SK-N-DZ (cell line): ENCODE results near the gene NUTM2F. TPM values are rescaled to one million over a fixed set of nuclear protein-coding genes. Genes with fewer than 3 reads are reported as not detected.
"Not testable (repeated sequence)": the region's sequence is repeated elsewhere in the genome, so short reads cannot be mapped to it uniquely, and the experiment has no call there.

Experiments
- DNase-seq: peaks from one replicate; pipeline ENCODE4 v3.0.0-alpha.2; 2015; ENCODE audit warnings: low spot score
- polyA plus RNA-seq, 2 experiments: library from polyadenylated mRNA; depleted of rRNA; stranded (reverse); fragments of >200 nt; gene quantifications; 2 replicates each; pipeline ENCODE4 v1.2.3, GENCODE V29; 2014

Gene NUTM2F, protein sequence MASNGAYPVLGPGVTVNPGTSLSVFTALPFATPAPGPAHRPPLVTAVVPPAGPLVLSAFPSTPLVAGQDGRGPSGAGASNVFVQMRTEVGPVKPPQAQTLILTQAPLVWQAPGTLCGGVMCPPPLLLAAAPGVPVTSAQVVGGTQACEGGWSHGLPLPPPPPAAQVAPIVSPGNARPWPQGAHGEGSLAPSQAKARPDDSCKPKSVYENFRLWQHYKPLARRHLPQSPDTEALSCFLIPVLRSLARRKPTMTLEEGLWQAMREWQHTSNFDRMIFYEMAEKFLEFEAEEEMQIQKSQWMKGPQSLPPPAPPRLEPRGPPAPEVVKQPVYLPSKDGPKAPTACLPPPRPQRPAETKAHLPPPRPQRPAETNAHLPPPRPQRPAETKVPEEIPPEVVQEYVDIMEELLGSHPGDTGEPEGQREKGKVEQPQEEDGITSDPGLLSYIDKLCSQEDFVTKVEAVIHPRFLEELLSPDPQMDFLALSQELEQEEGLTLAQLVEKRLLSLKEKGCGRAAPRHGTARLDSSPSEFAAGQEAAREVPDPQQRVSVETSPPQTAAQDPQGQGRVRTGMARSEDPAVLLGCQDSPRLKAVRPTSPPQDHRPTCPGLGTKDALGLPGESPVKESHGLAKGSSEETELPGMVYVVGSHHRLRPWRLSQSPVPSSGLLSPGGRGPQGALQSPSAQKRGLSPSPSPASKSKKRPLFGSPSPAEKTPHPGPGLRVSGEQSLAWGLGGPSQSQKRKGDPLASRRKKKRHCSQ
- 0.05 TPM in 1 of 2 replicates, not detected in the other for polyA plus RNA-seq (2014; cell fraction: cytosol; rRNA removed)
- polyA plus RNA-seq (2014; cell fraction: nucleus; rRNA removed), result not detected in 2 replicates

DNA sequence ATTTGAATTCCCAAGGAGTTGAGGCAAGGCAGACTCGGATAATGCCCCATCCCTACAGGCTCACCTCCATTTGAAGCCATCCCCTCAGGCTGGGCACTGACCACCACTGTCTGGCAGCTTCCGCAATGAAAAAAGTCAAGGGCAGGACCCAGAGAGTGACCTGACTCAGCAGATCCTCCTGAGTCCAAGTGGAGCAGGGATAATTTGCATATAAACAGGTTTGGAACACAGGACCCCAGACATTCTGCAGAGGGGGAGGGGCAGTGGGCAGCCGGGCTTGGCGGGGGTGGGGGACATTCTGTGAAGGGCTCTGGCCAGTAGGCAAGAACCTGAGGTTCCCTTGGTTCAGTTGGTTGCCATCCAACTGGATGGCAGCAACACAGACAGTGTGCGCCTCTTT is at the start of gene NUTM2F:
Gene NUTM2F, minus strand, starts transcription at position 101 of the 400 bp plus-strand sequence. Its CDS starts 21 bp downstream, at position 80.
- DNase-seq, result not testable (repeated sequence)

- DNase-seq, result not testable (repeated sequence)
Observed at GRCh38 chr9:94375197-94375596, 46.8 kb upstream of the NUTM2F start.

DNA sequence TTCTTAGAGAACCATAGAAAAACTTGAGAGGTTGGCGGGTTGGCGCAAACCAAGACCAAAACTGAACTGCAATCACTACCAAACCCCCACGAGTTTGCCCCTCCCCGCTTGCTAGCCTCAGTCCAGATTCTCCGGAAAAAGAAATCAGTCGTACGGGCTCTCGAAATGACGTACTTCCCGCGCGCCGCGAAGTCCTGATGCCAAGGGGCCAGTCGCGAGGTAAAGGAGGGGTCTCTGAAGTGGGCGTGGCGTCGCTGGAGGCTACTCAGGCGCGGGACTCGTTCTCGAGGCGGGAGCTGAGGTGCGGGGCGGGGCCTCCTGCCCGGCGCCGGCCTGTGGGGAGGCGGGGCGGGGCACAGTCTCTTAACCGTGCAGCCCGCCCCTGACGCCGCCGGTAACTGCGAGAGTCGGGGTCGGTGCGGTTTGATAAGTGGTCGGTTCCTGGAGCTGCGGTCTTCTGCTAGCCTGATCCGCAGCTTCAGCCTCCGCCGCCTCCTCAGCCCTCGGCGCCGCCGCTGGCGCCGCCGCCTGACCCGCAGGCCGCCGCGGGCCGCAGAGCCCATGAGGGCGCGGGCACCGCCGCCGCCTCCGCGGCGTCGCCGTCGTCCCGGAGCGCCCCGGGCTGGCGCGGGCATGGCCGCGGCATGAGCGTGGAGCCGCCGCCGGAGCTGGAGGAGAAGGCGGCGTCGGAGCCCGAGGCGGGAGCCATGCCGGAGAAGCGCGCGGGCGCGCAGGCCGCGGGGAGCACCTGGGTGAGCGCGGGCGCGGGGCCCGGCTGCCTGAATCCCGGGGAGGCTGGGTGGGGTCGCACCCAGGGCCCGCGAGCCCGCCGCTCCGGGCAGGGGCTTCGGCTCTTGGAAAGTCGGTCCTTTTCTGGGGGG is 46.0 kb upstream of the NUTM2F start:
- peak; percentile 84 for DNase-seq

DNA sequence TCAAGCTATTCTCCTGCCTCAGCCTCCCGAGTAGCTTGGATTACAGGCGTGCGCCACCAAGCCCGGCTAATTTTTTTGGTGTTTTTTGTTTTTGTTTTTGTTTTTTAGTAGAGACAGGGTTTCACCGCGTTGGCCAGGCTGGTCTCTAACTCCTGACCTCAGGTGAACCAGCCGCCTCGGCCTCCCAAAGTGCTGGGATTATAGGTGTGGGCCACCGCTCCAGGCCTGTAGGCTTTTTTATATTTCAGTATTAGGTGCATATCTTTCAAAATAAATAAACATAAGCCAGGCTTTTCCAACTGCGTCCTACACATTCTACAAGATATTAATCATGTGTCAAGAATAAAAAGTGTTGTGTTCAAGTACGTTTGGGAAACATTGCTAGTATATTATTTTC is 45.3 kb upstream of the NUTM2F start:
- DNase-seq, result not testable (repeated sequence)

DNA sequence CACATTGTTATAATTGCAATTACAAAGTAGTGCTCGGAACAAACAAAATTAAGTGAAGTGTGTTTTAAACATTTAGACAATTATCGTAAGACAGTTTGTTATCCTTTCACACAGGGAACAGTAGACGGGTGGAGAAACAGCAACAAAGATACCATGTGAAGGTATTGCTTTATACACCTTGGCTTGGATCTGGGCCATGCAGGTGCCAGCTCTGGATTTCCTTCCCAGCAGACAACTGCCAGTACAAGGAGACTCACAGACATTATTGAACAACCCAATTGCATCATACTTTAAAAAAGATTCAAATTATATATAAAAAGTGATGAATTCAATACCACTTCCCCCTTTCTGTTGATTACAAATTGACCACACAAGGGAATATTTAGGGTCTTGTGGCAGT is 41.8 kb upstream of the NUTM2F start:
- not testable (repeated sequence) for DNase-seq

GRCh38 chr9:94364093-94364614 is 35.7 kb upstream of the NUTM2F start:
- not testable (repeated sequence) for DNase-seq

GRCh38 chr9:94357158-94357557 is 28.7 kb upstream of the NUTM2F start:
- DNase-seq, result not testable (repeated sequence)

- not testable (repeated sequence) for DNase-seq
Observed at GRCh38 chr9:94351901-94352723, 23.7 kb upstream of the NUTM2F start.

- not testable (repeated sequence) for DNase-seq
Observed at GRCh38 chr9:94348754-94349153, 20.3 kb upstream of the NUTM2F start.

DNA sequence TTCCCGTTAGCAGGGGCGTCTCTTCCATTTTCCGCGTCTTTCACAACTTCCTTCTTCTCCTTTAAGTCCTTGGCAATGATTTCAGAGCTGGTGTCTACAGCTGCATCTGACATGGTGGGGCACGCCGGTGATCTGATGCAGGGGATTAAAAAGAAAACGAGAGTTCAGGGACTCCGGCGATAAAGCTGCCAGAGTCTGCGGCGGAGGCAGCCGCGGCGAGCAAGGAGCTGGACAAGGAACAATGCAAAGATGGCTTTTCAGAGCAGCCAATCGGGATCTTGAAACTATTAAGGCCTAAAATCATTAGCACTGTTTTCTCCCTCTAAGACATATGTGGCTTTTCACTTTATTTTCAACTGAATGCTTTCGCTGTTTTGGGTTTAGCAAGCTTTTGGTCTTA is 19.0 kb upstream of the NUTM2F start:
- not testable (repeated sequence) for DNase-seq

DNA sequence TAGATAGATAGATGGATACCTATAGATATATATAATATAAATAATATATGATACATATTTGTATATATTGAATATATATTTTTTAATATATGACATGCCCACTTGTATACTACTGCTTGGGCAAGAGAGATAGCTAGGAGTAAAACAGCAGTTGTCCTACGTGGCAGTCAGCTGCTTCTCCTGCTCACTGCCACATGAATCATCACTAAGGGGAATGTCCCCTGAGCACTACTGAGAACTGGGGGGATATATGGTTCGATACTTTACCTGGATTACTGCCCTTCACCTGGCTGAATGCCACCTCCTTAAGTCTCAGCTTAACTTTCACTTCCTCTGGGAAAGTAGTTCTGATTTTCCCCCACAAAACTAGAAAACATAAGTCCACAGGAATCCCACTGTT is 13.3 kb upstream of the NUTM2F start:
- not testable (repeated sequence) for DNase-seq

GRCh38 chr9:94340750-94341149 is 12.3 kb upstream of the NUTM2F start:
- not testable (repeated sequence) for DNase-seq

- not testable (repeated sequence) for DNase-seq
Observed at GRCh38 chr9:94339657-94340056, 11.2 kb upstream of the NUTM2F start.

GRCh38 chr9:94338723-94339122 is 10.3 kb upstream of the NUTM2F start:
- not testable (repeated sequence) for DNase-seq

DNA sequence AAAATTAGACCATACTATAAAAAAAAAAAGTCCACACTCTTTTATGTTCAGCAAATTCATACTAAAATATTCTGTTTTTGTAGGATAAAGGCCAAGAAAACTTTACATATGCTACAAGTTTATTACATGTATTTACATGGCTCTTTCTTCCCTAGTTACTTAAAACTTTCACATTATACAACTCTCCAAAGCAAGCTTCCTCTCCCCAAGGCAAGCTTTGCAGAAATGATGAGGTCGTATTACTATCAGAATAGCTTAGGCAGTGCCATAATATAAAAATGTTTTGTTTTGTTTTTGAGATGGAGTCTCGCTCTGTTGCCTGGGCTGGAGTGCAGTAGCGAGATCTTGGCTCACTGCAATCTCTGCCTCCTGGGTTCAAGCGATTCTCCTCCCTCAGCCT is 8.0 kb upstream of the NUTM2F start:
- DNase-seq, result not testable (repeated sequence)

- not testable (repeated sequence) for DNase-seq
Observed at GRCh38 chr9:94325583-94325982, 2.9 kb downstream of the NUTM2F start.

GRCh38 chr9:94323153-94323798 is 5.2 kb downstream of the NUTM2F start:
- not testable (repeated sequence) for DNase-seq

GRCh38 chr9:94322342-94322940 is 6.0 kb downstream of the NUTM2F start:
- DNase-seq, result not testable (repeated sequence)
